Naive thymus-derived CD8-positive, alpha-beta T cell (primary cell): ENCODE results near the gene DAGLB. TPM values are rescaled to one million over a fixed set of nuclear protein-coding genes. Genes with fewer than 3 reads are reported as not detected.

Experiments used
- ATAC-seq, 2 donors: fragments of 150-1000 bp; cut with Tn5 transposase in 1 of 2; sonication (Bioruptor Pico), chemical (Tn5 transposase) in 1 of 2; 1 replicate in 1 of 2; 2 replicates in 1 of 2; pipeline ENCODE4 v1.10.0; 2021; ENCODE audit warnings: mild to moderate bottlenecking in 2 of 2, moderate library complexity in 2 of 2
- POLR2A ChIA-PET: fragments of 350-600 bp; sonication (Branson Sonifier 250); formaldehyde crosslinking; loops from one replicate; lab custom pipeline; 2021; ENCODE audit warnings: antibody characterized with exemption; lab: Charles Lee
- DNase-seq, 10 donors: peaks; one replicate each; pipeline versions ENCODE4 v3.0.0 to v3.0.0-alpha.2; 2020 to 2022
- H3K27ac Mint-ChIP-seq, 10 donors: one replicate each; pipeline ENCODE4 v1.8.0; 2020 to 2022; ENCODE audit warnings: mild to moderate bottlenecking in 10 of 10, mixed read lengths in 10 of 10, moderate library complexity in 4 of 10, inconsistent platforms in 1 of 10
- H3K27me3 Mint-ChIP-seq, 5 donors: one replicate each; pipeline ENCODE4 v1.8.0; 2021 to 2022; ENCODE audit warnings: mixed read lengths in 5 of 5
- H3K36me3 Mint-ChIP-seq, 3 donors: one replicate each; pipeline ENCODE4 v1.8.0; 2020 to 2022; ENCODE audit warnings: mixed read lengths in 3 of 3, mild to moderate bottlenecking in 2 of 3, inconsistent platforms in 1 of 3
- H3K4me1 Mint-ChIP-seq, 4 donors: one replicate each; pipeline ENCODE4 v1.8.0; 2021 to 2022; ENCODE audit warnings: mixed read lengths in 4 of 4
- H3K4me3 Mint-ChIP-seq, 10 donors: one replicate each; pipeline ENCODE4 v1.8.0; 2020 to 2022; ENCODE audit warnings: mild to moderate bottlenecking in 10 of 10, mixed read lengths in 10 of 10, moderate library complexity in 6 of 10, inconsistent platforms in 1 of 10
- H3K9me3 Mint-ChIP-seq, 9 donors: one replicate each; pipeline ENCODE4 v1.8.0; 2020 to 2022; ENCODE audit warnings: mixed read lengths in 9 of 9, mild to moderate bottlenecking in 3 of 9, inconsistent platforms in 1 of 9, moderate library complexity in 1 of 9
- polyA plus RNA-seq, 3 donors: library from polyadenylated mRNA; unstranded; fragments of 300-500 nt; fragmentation: Illumina TruSeq; gene quantifications; one replicate each; pipeline ENCODE4 v1.2.3, GENCODE V29; 2021
- total RNA-seq, 8 experiments: library from RNA in 2 of 8; stranded (reverse) in 2 of 8; gene quantifications; one replicate each; pipeline ENCODE4 v1.2.3 and lab custom pipeline; 2021 to 2026

The DAGLB gene
- total and polyA plus RNA-seq, 5 experiments from 2014 or later = 7.2 to 78.1 (median 11.9) TPM

GRCh38 chr7:6422926-6423632 lies 24.7 kb downstream of the DAGLB start:
- ATAC-seq (no peak), DNase-seq (no peak)
- peaks cover 5 to 18% (median 6%) of the 10 kb centered on the region in 4 donors for H3K4me1 Mint-ChIP-seq
- no peaks in the 10 kb centered on the region for H3K9me3 Mint-ChIP-seq
- H3K4me3 Mint-ChIP-seq = peak overlapping the region in 3 of 10 donors; percentile 11 to 28 (median 19)
- no peaks in the 10 kb centered on the region for H3K27me3 Mint-ChIP-seq
- POLR2A ChIA-PET = interaction anchor here (0.7 to 1.3 kb wide), 2 partner anchors 13 to 865 kb away, joined by 3 to 4 read pairs; no protein-coding TSS in a partner anchor
- H3K36me3 Mint-ChIP-seq = peaks cover 6 to 58% (median 14%) of the 10 kb centered on the region in 3 donors
- H3K27ac Mint-ChIP-seq = peak overlapping the region in 7 of 10 donors; percentile 38 to 80 (median 61)

DNA sequence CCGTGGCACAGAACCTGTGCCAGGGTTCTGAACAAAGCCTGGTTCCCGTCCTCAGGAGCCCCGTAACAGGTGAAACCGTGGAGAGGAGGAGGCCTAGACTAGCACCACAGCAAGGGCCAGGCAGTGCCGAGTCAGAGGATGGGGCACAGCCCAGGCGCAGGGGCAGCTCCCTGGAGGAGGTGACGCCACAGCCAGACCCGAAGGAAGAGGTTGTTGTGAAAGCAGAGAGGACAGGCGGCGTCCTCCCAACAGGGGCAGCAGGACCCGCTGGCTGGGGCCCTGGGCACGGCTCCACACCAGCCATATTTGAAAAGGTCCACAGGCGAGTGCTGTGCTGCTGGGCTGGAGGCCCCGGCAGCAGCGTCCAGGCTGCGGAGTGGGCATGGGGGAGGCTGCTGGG lies 25.7 kb downstream of the DAGLB start:
- no peak overlapping the region for H3K4me3 Mint-ChIP-seq
- POLR2A ChIA-PET = interaction anchor here (1.3 kb wide), 1 partner anchor 12 kb away, joined by 4 read pairs; no protein-coding TSS in a partner anchor
- peaks cover 5 to 18% (median 6%) of the 10 kb centered on the region in 4 donors for H3K4me1 Mint-ChIP-seq
- H3K36me3 Mint-ChIP-seq = peaks cover 6 to 54% (median 14%) of the 10 kb centered on the region in 3 donors
- peak overlapping the region in 2 of 10 donors; percentile 40 to 67 for H3K27ac Mint-ChIP-seq
- no peaks in the 10 kb centered on the region for H3K9me3 Mint-ChIP-seq
- H3K27me3 Mint-ChIP-seq = no peaks in the 10 kb centered on the region
- no peak for DNase-seq
- no peak for ATAC-seq

- POLR2A ChIA-PET = no interaction called here
- Mint-ChIP-seq H3K4me1 (peaks cover 5 to 18% (median 6%) of the 10 kb centered on the region in 4 donors), H3K36me3 (peaks cover 2 to 53% (median 17%) of the 10 kb centered on the region in 3 donors), H3K27me3 (no peaks in the 10 kb centered on the region), H3K4me3 (no peak overlapping the region), H3K9me3 (no peaks in the 10 kb centered on the region), H3K27ac (no peak overlapping the region)
- no peak for DNase-seq
- no peak for ATAC-seq
Measured at GRCh38 chr7:6420680-6421079, 27.1 kb downstream of the DAGLB start.

- Mint-ChIP-seq H3K9me3 (no peaks in the 10 kb centered on the region), H3K27me3 (no peaks in the 10 kb centered on the region), H3K4me1 (peaks cover 5 to 16% (median 5%) of the 10 kb centered on the region in 4 donors), H3K4me3 (no peak overlapping the region), H3K36me3 (peaks cover 0 to 52% (median 11%) of the 10 kb centered on the region in 3 donors), H3K27ac (peak overlapping the region in 3 of 10 donors; percentile 57 to 85 (median 75))
- ATAC-seq = no peak
- no peak for DNase-seq
- POLR2A ChIA-PET = interaction anchor here (0.6 kb wide), 1 partner anchor 825 kb away, joined by 5 read pairs; no protein-coding TSS in a partner anchor
Measured at GRCh38 chr7:6419310-6419773, 28.4 kb downstream of the DAGLB start.

GRCh38 chr7:6417408-6417807 lies 30.3 kb downstream of the DAGLB start:
- POLR2A ChIA-PET = no interaction called here
- H3K4me1 Mint-ChIP-seq = no peaks in the 10 kb centered on the region

GRCh38 chr7:6416516-6417145 lies 31.1 kb downstream of the DAGLB start:
- no peaks in the 10 kb centered on the region for H3K9me3 Mint-ChIP-seq
- DNase-seq = no peak
- H3K4me1 Mint-ChIP-seq = no peaks in the 10 kb centered on the region
- POLR2A ChIA-PET = no interaction called here
- H3K27me3 Mint-ChIP-seq = no peaks in the 10 kb centered on the region
- peak overlapping the region in 1 of 10 donors; percentile 24 for H3K27ac Mint-ChIP-seq
- no peak overlapping the region for H3K4me3 Mint-ChIP-seq
- peaks cover 0 to 55% (median 15%) of the 10 kb centered on the region in 3 donors for H3K36me3 Mint-ChIP-seq
- no peak for ATAC-seq

More at GRCh38 chr7:6417408-6417807, 30.3 kb downstream of the DAGLB start:
- H3K27me3 Mint-ChIP-seq = no peaks in the 10 kb centered on the region
- H3K36me3 Mint-ChIP-seq = peaks cover 0 to 53% (median 14%) of the 10 kb centered on the region in 3 donors
- ATAC-seq (no peak), DNase-seq (no peak)
- H3K4me3 Mint-ChIP-seq = no peak overlapping the region
- no peaks in the 10 kb centered on the region for H3K9me3 Mint-ChIP-seq
- no peak overlapping the region for H3K27ac Mint-ChIP-seq

- DNase-seq = no peak
- Mint-ChIP-seq H3K9me3 (no peaks in the 10 kb centered on the region), H3K36me3 (peaks cover 0 to 73% (median 25%) of the 10 kb centered on the region in 3 donors), H3K4me3 (no peak overlapping the region), H3K4me1 (no peaks in the 10 kb centered on the region), H3K27ac (peak overlapping the region in 3 of 10 donors; percentile 3 to 72 (median 55)), H3K27me3 (no peaks in the 10 kb centered on the region)
- POLR2A ChIA-PET = interaction anchor here (1.4 kb wide), 1 partner anchor 17 kb away, joined by 3 read pairs; no protein-coding TSS in a partner anchor
- ATAC-seq = no peak
Measured at GRCh38 chr7:6413637-6414036, 34.1 kb downstream of the DAGLB start.

- peaks cover 0 to 77% (median 22%) of the 10 kb centered on the region in 3 donors for H3K36me3 Mint-ChIP-seq
- H3K9me3 Mint-ChIP-seq = no peaks in the 10 kb centered on the region
- H3K4me3 Mint-ChIP-seq = no peak overlapping the region
Measured at GRCh38 chr7:6409944-6410693, 37.6 kb downstream of the DAGLB start.

DNA sequence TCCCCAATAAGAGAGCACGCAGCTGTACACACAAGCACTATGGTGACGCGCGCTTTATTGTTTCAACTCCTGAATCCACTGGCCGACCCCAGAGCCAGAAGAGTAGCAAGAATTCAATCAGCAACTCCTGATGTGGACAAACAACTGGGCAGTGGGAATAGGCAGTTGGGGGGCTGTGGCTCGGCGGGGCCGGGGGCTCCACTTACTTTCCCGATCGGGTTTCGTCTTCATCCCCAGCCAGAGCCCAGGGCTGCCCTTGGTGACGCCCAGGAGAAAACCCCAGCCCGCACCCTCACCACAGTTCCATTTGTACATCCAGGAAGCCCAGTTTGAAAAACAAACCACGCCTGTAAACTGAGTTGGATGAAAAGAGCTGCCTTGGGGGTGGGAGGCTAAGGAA lies 38.7 kb downstream of the DAGLB start:
- no peak overlapping the region for H3K4me3 Mint-ChIP-seq
- peaks cover 0 to 2% (median 0%) of the 10 kb centered on the region in 4 donors for H3K4me1 Mint-ChIP-seq
- H3K36me3 Mint-ChIP-seq = peaks cover 0 to 80% (median 19%) of the 10 kb centered on the region in 3 donors
- no peaks in the 10 kb centered on the region for H3K9me3 Mint-ChIP-seq
- H3K27ac Mint-ChIP-seq = peak overlapping the region in 3 of 10 donors; percentile 5 to 75 (median 37)
- POLR2A ChIA-PET = no interaction called here
- no peaks in the 10 kb centered on the region for H3K27me3 Mint-ChIP-seq
- ATAC-seq (no peak), DNase-seq (no peak)

More at GRCh38 chr7:6409944-6410693, 37.6 kb downstream of the DAGLB start:
- ATAC-seq (no peak), DNase-seq (no peak)
- H3K27ac Mint-ChIP-seq = no peak overlapping the region
- peaks cover 0 to 2% (median 0%) of the 10 kb centered on the region in 4 donors for H3K4me1 Mint-ChIP-seq
- POLR2A ChIA-PET = interaction anchor here (0.5 to 0.9 kb wide), 2 partner anchors 13 to 29 kb away, joined by 3 to 4 read pairs; no protein-coding TSS in a partner anchor
- no peaks in the 10 kb centered on the region for H3K27me3 Mint-ChIP-seq

GRCh38 chr7:6407434-6407833 lies 40.3 kb downstream of the DAGLB start:
- Mint-ChIP-seq H3K27ac (peak overlapping the region in 4 of 10 donors; percentile 10 to 87 (median 35)), H3K36me3 (peaks cover 0 to 82% (median 19%) of the 10 kb centered on the region in 3 donors), H3K27me3 (no peaks in the 10 kb centered on the region), H3K4me1 (peaks cover 0 to 2% (median 0%) of the 10 kb centered on the region in 4 donors), H3K9me3 (no peaks in the 10 kb centered on the region), H3K4me3 (no peak overlapping the region)
- POLR2A ChIA-PET = interaction anchor here (0.6 to 0.8 kb wide), 4 partner anchors 15 to 297 kb away, joined by 3 read pairs; partner anchors contain the start of gene DAGLB
- ATAC-seq = no peak
- DNase-seq = no peak

DNA sequence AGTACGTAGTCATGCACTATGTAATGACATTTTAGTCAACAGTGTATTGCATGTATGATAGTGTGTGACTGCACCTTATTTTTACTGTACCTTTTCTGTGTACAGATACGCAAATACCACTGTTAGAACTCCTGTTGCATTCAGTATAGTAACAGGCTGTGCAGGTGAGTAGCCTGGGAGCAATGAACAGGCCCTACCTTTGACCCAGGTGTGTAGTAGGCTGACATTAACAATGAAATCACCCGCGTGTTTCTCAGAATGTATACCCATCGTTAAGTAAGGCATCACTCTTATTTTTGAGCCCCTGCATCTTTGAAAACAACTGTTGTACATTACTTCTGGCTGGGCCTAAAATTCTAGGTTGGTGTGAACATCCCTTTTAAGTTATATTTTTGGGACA lies 41.6 kb downstream of the DAGLB start:
- no peak overlapping the region for H3K4me3 Mint-ChIP-seq
- POLR2A ChIA-PET = interaction anchor here (0.6 kb wide), 1 partner anchor 11 kb away, joined by 4 read pairs; no protein-coding TSS in a partner anchor
- no peaks in the 10 kb centered on the region for H3K9me3 Mint-ChIP-seq
- H3K27ac Mint-ChIP-seq = peak overlapping the region in 7 of 10 donors; percentile 7 to 80 (median 53)
- no peaks in the 10 kb centered on the region for H3K27me3 Mint-ChIP-seq
- ATAC-seq (no peak), DNase-seq (no peak)
- peaks cover 0 to 82% (median 14%) of the 10 kb centered on the region in 3 donors for H3K36me3 Mint-ChIP-seq
- peaks cover 0 to 2% (median 1%) of the 10 kb centered on the region in 4 donors for H3K4me1 Mint-ChIP-seq

GRCh38 chr7:6403907-6404306 lies 43.8 kb downstream of the DAGLB start:
- no peaks in the 10 kb centered on the region for H3K27me3 Mint-ChIP-seq
- POLR2A ChIA-PET = interaction anchor here (0.6 kb wide), 1 partner anchor 79 kb away, joined by 3 read pairs; no protein-coding TSS in a partner anchor
- no peaks in the 10 kb centered on the region for H3K9me3 Mint-ChIP-seq
- DNase-seq (no peak), ATAC-seq (no peak)
- H3K4me1 Mint-ChIP-seq = peaks cover 2 to 12% (median 7%) of the 10 kb centered on the region in 4 donors
- H3K36me3 Mint-ChIP-seq = peaks cover 0 to 81% (median 5%) of the 10 kb centered on the region in 3 donors
- H3K27ac Mint-ChIP-seq = peak overlapping the region in 5 of 10 donors; percentile 10 to 81 (median 71)
- H3K4me3 Mint-ChIP-seq = no peak overlapping the region
